Heart left ventricle (tissue), 16 donors: ENCODE data around the gene TOR3A. TPM values are rescaled to one million over a fixed set of nuclear protein-coding genes. Genes with fewer than 3 reads are reported as not detected.

ENCODE experiments used
- ATAC-seq, 4 donors: fragments of 200-7000 bp; cut with Tn5 transposase; one replicate each; pipeline ENCODE4 v1.9.1; 2020 to 2022; ENCODE audit warnings: moderate library complexity in 4 of 4, mild to moderate bottlenecking in 3 of 4, moderate number of reproducible peaks in 1 of 4
- DNase-seq, 5 donors: peaks; one replicate each; pipeline ENCODE4 v3.0.0-alpha.2; 2020
- H3K27ac ChIP-seq, 12 donors: fragments of 200-600 bp; sonication (generic) in 4 of 12; one replicate each; pipeline versions ENCODE4 v1.5.0 to v1.8.0; 2016 to 2022; ENCODE audit warnings: mild to moderate bottlenecking in 2 of 12
- H3K27me3 ChIP-seq, 9 donors: fragments of 200-600 bp; sonication (generic) in 2 of 9; one replicate each; pipeline versions ENCODE4 v1.5.1 to v1.8.0; 2016 to 2022; ENCODE audit warnings: mild to moderate bottlenecking in 3 of 9
- H3K36me3 ChIP-seq, 9 donors: fragments of 200-600 bp; sonication (generic) in 2 of 9; one replicate each; pipeline versions ENCODE4 v1.5.0 to v1.8.0; 2018 to 2022; ENCODE audit warnings: mild to moderate bottlenecking in 2 of 9
- H3K4me1 ChIP-seq, 12 donors: fragments of 200-600 bp; sonication (generic) in 4 of 12; one replicate each; pipeline versions ENCODE4 v1.5.0 to v1.8.0; 2016 to 2022; ENCODE audit warnings: mild to moderate bottlenecking in 3 of 12
- H3K4me3 ChIP-seq, 12 donors: fragments of 200-600 bp; sonication (generic) in 4 of 12; one replicate each; pipeline versions ENCODE4 v1.5.0 to v1.8.0; 2017 to 2022; ENCODE audit warnings: mild to moderate bottlenecking in 9 of 12, moderate library complexity in 4 of 12
- H3K9me3 ChIP-seq, 12 donors: fragments of 200-600 bp; sonication (generic) in 4 of 12; one replicate each; pipeline versions ENCODE4 v1.5.0 to v1.8.0; 2016 to 2022; ENCODE audit warnings: mild to moderate bottlenecking in 1 of 12
- CTCF ChIP-seq, 12 donors: fragments of 200-600 bp; sonication (generic) in 4 of 12; IDR thresholded peaks; one replicate each; pipeline versions ENCODE4 v1.5.0 to v1.8.0; 2018 to 2022; ENCODE audit warnings: antibody characterized with exemption in 12 of 12, mild to moderate bottlenecking in 5 of 12
- POLR2A ChIP-seq, 2 donors: fragments of 450-650 bp; IDR thresholded peaks; one replicate each; pipeline ENCODE4 v1.6.1; 2017; ENCODE audit warnings: antibody characterized with exemption in 2 of 2, mild to moderate bottlenecking in 2 of 2, moderate library complexity in 2 of 2
- WGBS, 4 donors: extraction: QIAGEN DNeasy Blood & Tissue Kit in 2 of 4; methylation state at CpG; one replicate each; pipeline versions ENCODE4 v1.1.5 to v1.1.7; 2013 to 2018; 5-methylcytosine and 5-hydroxymethylcytosine counted together
- intact Hi-C, 10 donors: fragments of 100-400 bp; cut with DNase I; formaldehyde crosslinking; loops; one replicate each; pipeline versions ENCODE4 v1.11.1 to v1.14.2; 2022
- polyA plus RNA-seq, 2 donors: library from polyadenylated mRNA; stranded (reverse); fragments of 200-250 nt; gene quantifications; one replicate each; pipeline ENCODE4 v1.2.3, GENCODE V29; 2013
- total RNA-seq, 9 donors: library from RNA; depleted of rRNA in 2 of 9; stranded (reverse); fragments of >200 nt in 2 of 9; fragmentation: NEBNext Ultra II Directional in 3 of 9; extraction: Animal tissue kit (Norgen Biotek cat#: 25700) in 3 of 9; gene quantifications; one replicate each; pipeline versions ENCODE4 v1.1.0 to v1.2.4, GENCODE V29; 2016 to 2023
- donor health status: ischemic (EF 13 %, LVEDD 7.1; RV severe dilation, severe dysfunction).
- donor health status: healthy with polysubstance abuse.
- donor health status: DM: no; HTN: yes; CAD: no.
- donor health status: DM: no; HTN: no; CAD: no.
- donor health status: ischemic (EF 25% LVEDD 6.9; RV normal size, moderate dysfunction).
- donor health status: ischemic (EF 25% LVEDD 5.7; RV mildly dilated, moderate dysfunction).
- donor health status: healthy.
- donor health status: DM: yes; HTN: yes; CAD: no.
- donor health status: ischemic (EF 35%, LVEDD 5.7; RV mildly dilated, moderate dysfunction).
- donor health status: nonischemic (EF 11% LVEDD 7.7; RV severe dilation, severe dysfunction).
- donor health status: DM: yes; HTN: yes; CAD: no.
- donor health status: PGD.
- donor health status: ischemic (EF 29% LVEDD 5.4; RV normal size, mild dysfunction).
- donor health status: nonischemic (EF 23%, LVEDD 6.1; RV moderate dilation, normal function).

TOR3A gene
- total and polyA plus RNA-seq, 11 donors = 3.8 to 22.4 (median 9.9) TPM

DNA sequence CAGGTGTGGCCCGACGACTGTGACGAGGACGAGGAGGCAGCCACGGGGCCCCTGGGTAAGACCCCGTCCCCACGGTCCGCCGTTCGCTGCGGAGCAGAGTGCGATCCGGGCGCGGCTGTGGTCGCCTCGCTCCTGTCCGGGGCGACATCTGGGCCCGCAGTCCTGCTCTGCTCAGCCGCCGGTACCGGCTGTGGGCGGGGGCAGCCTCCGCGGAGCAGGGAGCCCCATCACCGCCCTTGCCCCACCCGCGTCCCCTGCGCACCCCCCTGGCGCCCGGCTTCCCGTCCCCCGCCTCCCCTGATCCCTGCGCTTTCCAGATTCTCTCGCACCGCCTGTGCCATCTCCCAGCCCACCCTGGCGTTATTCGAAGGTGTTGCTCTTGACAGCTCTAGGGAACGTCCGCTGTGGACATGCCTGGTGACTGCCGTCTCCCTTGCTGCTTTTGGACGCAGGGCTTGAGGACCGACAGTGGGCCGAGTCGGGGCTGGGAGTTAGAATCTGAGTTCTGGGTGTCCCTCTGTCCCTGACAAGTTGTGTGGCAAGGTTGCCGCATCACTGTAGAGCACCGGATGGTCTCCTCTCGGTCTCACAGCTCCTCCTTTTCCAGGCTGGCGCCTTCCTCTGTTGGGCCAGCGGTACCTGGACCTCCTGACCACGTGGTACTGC lies 596 bp downstream of the TOR3A start:
- H3K27ac ChIP-seq = peak overlapping the region; percentile 68 to 93 (median 89)
- H3K4me1 ChIP-seq = peaks cover 0 to 34% (median 16%) of the 10 kb centered on the region in 12 donors
- no peaks in the 10 kb centered on the region for H3K27me3 ChIP-seq
- intact Hi-C loops = loop anchor here in 8 of 10 donors (2.0 to 10.0 kb wide), 7 partner anchors 45 to 732 kb away; partner anchors contain the start of genes SOAT1 (in 4 of the 8) and AXDND1 (in 2 of the 8)
- WGBS, 4 donors = 0 to 2% (median 1%) methylated on average over 27 to 52 of the region's 52 CpGs
- no peak for TF ChIP-seq CTCF (IDR thresholded peaks at IDR 0.05)
- no peak for TF ChIP-seq POLR2A (IDR thresholded peaks at IDR 0.05)
- ATAC-seq = peak in 3 of 4 donors; percentile 16 to 57 (median 53)
- peaks cover 0 to 29% (median 9%) of the 10 kb centered on the region in 9 donors for H3K36me3 ChIP-seq
- no peaks in the 10 kb centered on the region for H3K9me3 ChIP-seq
- DNase-seq = peak in 3 of 5 donors; percentile 28 to 36 (median 33)
- H3K4me3 ChIP-seq = peak overlapping the region; percentile 72 to 100 (median 92)

GRCh38 chr1:179082999-179083335 lies 1.1 kb downstream of the TOR3A start:
- peak overlapping the region in 11 of 12 donors; percentile 72 to 100 (median 93) for H3K4me3 ChIP-seq
- H3K27ac ChIP-seq = peak overlapping the region in 7 of 12 donors; percentile 87 to 93 (median 90)
- peaks cover 0 to 33% (median 12%) of the 10 kb centered on the region in 9 donors for H3K36me3 ChIP-seq
- TF ChIP-seq CTCF (IDR thresholded peaks at IDR 0.05) (no peak), POLR2A (IDR thresholded peaks at IDR 0.05) (no peak)
- no peak for ATAC-seq
- no peaks in the 10 kb centered on the region for H3K9me3 ChIP-seq
- WGBS, 4 donors = 23 to 36% (median 26%) methylated on average over 3 of the region's 3 CpGs; no CpG with 5 or more reads in 1 of the 4 donors
- H3K27me3 ChIP-seq = no peaks in the 10 kb centered on the region
- peaks cover 0 to 39% (median 16%) of the 10 kb centered on the region in 12 donors for H3K4me1 ChIP-seq
- DNase-seq = no peak
- intact Hi-C loops = loop anchor here in 8 of 10 donors (2.0 to 10.0 kb wide), 7 partner anchors 44 to 732 kb away; partner anchors contain the start of genes SOAT1 (in 4 of the 8) and AXDND1 (in 2 of the 8)

DNA sequence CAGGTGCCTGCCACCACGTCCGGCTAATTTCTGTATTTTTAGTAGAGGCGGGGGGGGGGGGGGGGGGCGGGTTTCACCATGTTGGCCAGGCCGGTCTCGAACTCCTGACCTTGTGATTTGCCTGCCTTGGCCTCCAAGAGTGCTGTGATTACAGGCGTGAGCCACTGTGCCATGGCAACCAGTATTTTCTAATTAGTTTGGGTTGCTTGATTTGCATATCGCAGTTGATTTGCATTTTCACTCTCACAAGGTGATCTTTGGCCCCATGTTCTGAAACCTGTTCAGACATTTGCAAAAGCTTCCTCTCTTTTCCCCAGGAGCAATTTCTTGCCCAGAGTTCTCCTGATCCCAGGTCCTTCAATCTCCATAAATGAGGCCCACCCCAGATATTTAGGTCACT lies 1.7 kb downstream of the TOR3A start:
- TF ChIP-seq CTCF (IDR thresholded peaks at IDR 0.05) = no peak
- no peak for TF ChIP-seq POLR2A (IDR thresholded peaks at IDR 0.05)
- ATAC-seq (no peak), DNase-seq (no peak)
- peak overlapping the region in 1 of 12 donors; percentile 99 for H3K4me3 ChIP-seq
- H3K27ac ChIP-seq = no peak overlapping the region
- WGBS, 4 donors = 50 to 94% (median 84%) methylated on average over 4 to 8 of the region's 8 CpGs
- no peaks in the 10 kb centered on the region for H3K27me3 ChIP-seq
- peaks cover 0 to 45% (median 16%) of the 10 kb centered on the region in 12 donors for H3K4me1 ChIP-seq
- intact Hi-C loops = loop anchor here in 8 of 10 donors (2.0 to 10.0 kb wide), 7 partner anchors 44 to 731 kb away; partner anchors contain the start of genes SOAT1 (in 4 of the 8) and AXDND1 (in 2 of the 8)
- H3K36me3 ChIP-seq = peaks cover 0 to 39% (median 18%) of the 10 kb centered on the region in 9 donors
- no peaks in the 10 kb centered on the region for H3K9me3 ChIP-seq

GRCh38 chr1:179087665-179088064 lies 5.8 kb downstream of the TOR3A start:
- no peak for TF ChIP-seq POLR2A (IDR thresholded peaks at IDR 0.05)
- TF ChIP-seq CTCF (IDR thresholded peaks at IDR 0.05) = no peak
- WGBS, 4 donors = 35 to 80% (median 67%) methylated on average over 5 to 11 of the region's 11 CpGs
- DNase-seq (no peak), ATAC-seq (no peak)
- peaks cover 0 to 47% (median 32%) of the 10 kb centered on the region in 12 donors for H3K4me1 ChIP-seq
- intact Hi-C loops = loop anchor here in 1 of 10 donors (10.0 kb wide), 1 partner anchor 727 kb away; no protein-coding TSS in a partner anchor
- no peak overlapping the region for H3K27ac ChIP-seq
- no peak overlapping the region for H3K4me3 ChIP-seq
- H3K9me3 ChIP-seq = no peaks in the 10 kb centered on the region
- no peaks in the 10 kb centered on the region for H3K27me3 ChIP-seq
- peaks cover 0 to 64% (median 24%) of the 10 kb centered on the region in 9 donors for H3K36me3 ChIP-seq
